ENCODE results near the gene NFXL1. TPM values are rescaled to one million over a fixed set of nuclear protein-coding genes. Genes with fewer than 3 reads are reported as not detected.

The NFXL1 gene
- total and polyA plus RNA-seq, 10 of the 15 experiments (the other 5 are each of a cell fraction or from before 2014, with no cell fraction given), result 8.1 to 16.5 (median 13.1) TPM

- H3K4me3 ChIP-seq, result no peak overlapping the region
- H3K4me2 ChIP-seq (ENCODE audit: control insufficient read depth, insufficient read depth), result no peak overlapping the region
- DNase-seq (ENCODE audit: low read depth, low spot score) (no peak), ATAC-seq (no peak), FAIRE-seq (no peak)
- ChIA-PET CTCF (no interaction called here), RAD21 (ENCODE audit: unreplicated experiment) (no interaction called here), POLR2A (no interaction called here), SMC1A (ENCODE audit: uncharacterized antibody, unreplicated experiment) (no interaction called here)
- in situ Hi-C loops (cut with MboI) (no loop called here), intact Hi-C loops (cut with micrococcal nuclease; ENCODE audit: unreplicated experiment) (no loop called here)
- H3K36me3 ChIP-seq (ENCODE audit: control insufficient read depth in 2 of 2, insufficient read depth in 2 of 2, low read length in 1 of 2), result no peaks in the 10 kb centered on the region
- H3K9ac ChIP-seq (ENCODE audit: control insufficient read depth, insufficient read depth, low read length), result no peak overlapping the region
- H3K9me3 ChIP-seq (replicated peaks; ENCODE audit: control insufficient read depth, insufficient read depth, low read length), result no peaks in the 10 kb centered on the region
- TF ChIP-seq ZNF622 (IDR thresholded peaks at IDR 0.05), result no peak
- no peak for TF ChIP-seq USF2 (IDR thresholded peaks at IDR 0.05; ENCODE audit: borderline replicate concordance, low read depth, low read length)
- no peak for TF ChIP-seq SKIL (IDR thresholded peaks at IDR 0.05; ENCODE audit: low read depth, poor library complexity, severe bottlenecking)
- no peak for TF ChIP-seq CBX3 (IDR thresholded peaks at IDR 0.05; ENCODE audit: borderline replicate concordance, low read depth)
- TF ChIP-seq SIX5 (IDR thresholded peaks at IDR 0.05; ENCODE audit: low read depth, low read length, severe bottlenecking), result no peak
- TF ChIP-seq SUZ12 (IDR thresholded peaks at IDR 0.05; ENCODE audit: unreplicated experiment), result no peak
- no peak for TF ChIP-seq IKZF1 (conservative IDR thresholded peaks at IDR 0.05)
- no peaks in the 10 kb centered on the region for H4K20me1 ChIP-seq (ENCODE audit: control insufficient read depth, insufficient read depth)
- no peaks in the 10 kb centered on the region; a peak in 2 of 4 replicates for H3K27me3 ChIP-seq (replicated peaks in 1 of 2; ENCODE audit: control insufficient read depth in 2 of 2, insufficient read depth in 2 of 2, low read length in 1 of 2)
- no peak overlapping the region for H2AFZ ChIP-seq (ENCODE audit: control insufficient read depth, low read depth, low read length)
- no TSS peak for BruUV-seq (replicated peaks)
- 18% methylated on average over 3 of the region's 3 CpGs for WGBS (ENCODE audit: insufficient coverage, insufficient replicate concordance, low lambda C conversion rate, missing lambda C conversion rate)
- no peak overlapping the region for H3K27ac ChIP-seq (ENCODE audit: control insufficient read depth, insufficient read depth)
- no peaks in the 10 kb centered on the region for H3K4me1 ChIP-seq (ENCODE audit: control insufficient read depth, insufficient read depth, low read length)
- no peaks in the 10 kb centered on the region for H3K79me2 ChIP-seq (ENCODE audit: control insufficient read depth, insufficient read depth, low read length)
These were observed 104.7 kb downstream of the NFXL1 start for GRCh38 chr4:47809654-47810203.
